ENCODE measurements around the gene CSPG5. TPM values are rescaled to one million over a fixed set of nuclear protein-coding genes. Genes with fewer than 3 reads are reported as not detected.
A peak's percentile ranks its signal among the peaks of the same experiment; 100 is the strongest.

The CSPG5 gene
- total RNA-seq, 2 experiments from 2014 or later: 0.39 TPM; not detected in 1

GRCh38 chr3:47581422-47581821 is 2.8 kb upstream of the CSPG5 start:
- H3K27ac Mint-ChIP-seq: no peak overlapping the region
- peak overlapping the region; percentile 58 for H3K4me3 Mint-ChIP-seq
- H3K9me3 Mint-ChIP-seq: no peaks in the 10 kb centered on the region
- H3K9me3 ChIP-seq (ENCODE audit: control insufficient read depth in 1 of 2, insufficient read depth in 1 of 2, low read length in 2 of 2): peaks cover 0 to 9% of the 10 kb centered on the region in 2 experiments
- DNase-seq (no peak), ATAC-seq (ENCODE audit: poor library complexity) (no peak)
- peaks cover 11% of the 10 kb centered on the region for H3K36me3 Mint-ChIP-seq (ENCODE audit: low read depth)
- H3K27me3 Mint-ChIP-seq: peaks cover 11% of the 10 kb centered on the region
- TF ChIP-seq, protein P1, sequence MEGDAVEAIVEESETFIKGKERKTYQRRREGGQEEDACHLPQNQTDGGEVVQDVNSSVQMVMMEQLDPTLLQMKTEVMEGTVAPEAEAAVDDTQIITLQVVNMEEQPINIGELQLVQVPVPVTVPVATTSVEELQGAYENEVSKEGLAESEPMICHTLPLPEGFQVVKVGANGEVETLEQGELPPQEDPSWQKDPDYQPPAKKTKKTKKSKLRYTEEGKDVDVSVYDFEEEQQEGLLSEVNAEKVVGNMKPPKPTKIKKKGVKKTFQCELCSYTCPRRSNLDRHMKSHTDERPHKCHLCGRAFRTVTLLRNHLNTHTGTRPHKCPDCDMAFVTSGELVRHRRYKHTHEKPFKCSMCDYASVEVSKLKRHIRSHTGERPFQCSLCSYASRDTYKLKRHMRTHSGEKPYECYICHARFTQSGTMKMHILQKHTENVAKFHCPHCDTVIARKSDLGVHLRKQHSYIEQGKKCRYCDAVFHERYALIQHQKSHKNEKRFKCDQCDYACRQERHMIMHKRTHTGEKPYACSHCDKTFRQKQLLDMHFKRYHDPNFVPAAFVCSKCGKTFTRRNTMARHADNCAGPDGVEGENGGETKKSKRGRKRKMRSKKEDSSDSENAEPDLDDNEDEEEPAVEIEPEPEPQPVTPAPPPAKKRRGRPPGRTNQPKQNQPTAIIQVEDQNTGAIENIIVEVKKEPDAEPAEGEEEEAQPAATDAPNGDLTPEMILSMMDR (IDR thresholded peaks at IDR 0.05): no peak
- CTCF ChIA-PET: no interaction called here
- peaks cover 8% of the 10 kb centered on the region for H3K36me3 ChIP-seq (ENCODE audit: insufficient read depth, low read length)
- peaks cover 10% of the 10 kb centered on the region for H3K4me1 Mint-ChIP-seq (ENCODE audit: low read depth)
- POLR2A ChIA-PET: no interaction called here
- intact Hi-C loops (cut with DNase I, micrococcal nuclease): no loop called here
- peaks cover 17% of the 10 kb centered on the region for H3K4me1 ChIP-seq (ENCODE audit: insufficient read depth, low read length)
- no peak overlapping the region for H3K4me3 ChIP-seq (ENCODE audit: low read length)
- H3K27me3 ChIP-seq (ENCODE audit: control insufficient read depth in 1 of 2, insufficient read depth in 2 of 2, low read length in 2 of 2): peaks cover 19 to 21% of the 10 kb centered on the region in 2 experiments
- no peak overlapping the region for H3K27ac ChIP-seq (ENCODE audit: low read depth in 1 of 2, low read length in 2 of 2)

DNA sequence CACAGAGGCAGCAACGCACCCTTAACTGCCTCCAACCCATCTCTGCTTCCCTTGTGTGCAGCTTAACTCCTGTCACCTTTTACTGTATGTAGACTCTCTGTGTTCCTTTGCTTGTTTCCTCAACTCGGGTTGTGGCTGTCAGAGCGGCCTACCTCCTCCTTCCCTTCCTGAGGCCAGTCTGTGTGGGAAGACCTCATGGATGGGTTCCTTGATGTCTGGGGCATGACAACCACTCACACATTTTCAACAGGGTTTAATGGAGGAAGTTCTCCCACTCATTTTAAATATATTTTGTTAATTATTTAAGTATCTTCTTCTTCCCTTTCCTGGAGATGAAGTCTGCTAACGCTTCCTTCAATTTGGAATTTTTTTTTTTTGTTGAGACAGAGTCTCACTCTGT is 1.8 kb upstream of the CSPG5 start:
- peaks cover 5% of the 10 kb centered on the region for H3K36me3 Mint-ChIP-seq (ENCODE audit: low read depth)
- no peaks in the 10 kb centered on the region for H3K9me3 Mint-ChIP-seq
- peaks cover 10% of the 10 kb centered on the region for H3K4me1 Mint-ChIP-seq (ENCODE audit: low read depth)
- Histone ChIP-seq H3K9me3 (ENCODE audit: control insufficient read depth in 1 of 2, insufficient read depth in 1 of 2, low read length in 2 of 2) (peaks cover 0 to 9% of the 10 kb centered on the region in 2 experiments), H3K4me3 (ENCODE audit: low read length) (no peak overlapping the region), H3K4me1 (ENCODE audit: insufficient read depth, low read length) (peaks cover 17% of the 10 kb centered on the region), H3K27me3 (ENCODE audit: control insufficient read depth in 1 of 2, insufficient read depth in 2 of 2, low read length in 2 of 2) (peaks cover 19 to 21% of the 10 kb centered on the region in 2 experiments), H3K36me3 (ENCODE audit: insufficient read depth, low read length) (peaks cover 2% of the 10 kb centered on the region), H3K27ac (ENCODE audit: low read depth in 1 of 2, low read length in 2 of 2) (no peak overlapping the region)
- ChIA-PET POLR2A (no interaction called here), CTCF (no interaction called here)
- intact Hi-C loops (cut with DNase I, micrococcal nuclease): no loop called here
- ATAC-seq (ENCODE audit: poor library complexity) (no peak), DNase-seq (no peak)
- peak overlapping the region; percentile 81 for H3K4me3 Mint-ChIP-seq
- H3K27ac Mint-ChIP-seq: no peak overlapping the region
- TF ChIP-seq, protein P1 (IDR thresholded peaks at IDR 0.05): no peak
- peaks cover 14% of the 10 kb centered on the region for H3K27me3 Mint-ChIP-seq

DNA sequence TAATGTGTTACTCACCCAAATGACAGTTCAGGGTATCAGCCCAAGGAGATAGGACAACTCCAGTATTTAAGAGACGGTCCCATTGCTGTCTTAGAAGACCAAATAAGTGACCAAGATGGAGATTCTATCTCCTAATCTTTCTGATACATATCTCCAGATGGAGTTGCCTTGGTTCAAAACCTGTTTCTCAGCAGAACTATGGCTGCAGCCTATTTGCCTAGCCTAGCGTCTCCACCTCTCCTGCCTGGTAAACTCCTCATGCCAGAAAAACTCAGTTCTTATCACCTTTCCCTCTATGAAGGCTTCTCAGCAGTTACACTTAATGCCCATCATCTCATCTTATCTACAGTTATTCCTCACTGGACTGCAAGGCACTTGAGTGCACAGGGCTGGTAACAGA is 1.2 kb upstream of the CSPG5 start:
- Mint-ChIP-seq H3K4me3 (peak overlapping the region; percentile 81), H3K27me3 (peaks cover 20% of the 10 kb centered on the region), H3K4me1 (ENCODE audit: low read depth) (peaks cover 10% of the 10 kb centered on the region), H3K9me3 (no peaks in the 10 kb centered on the region), H3K36me3 (ENCODE audit: low read depth) (no peaks in the 10 kb centered on the region), H3K27ac (no peak overlapping the region)
- Histone ChIP-seq H3K9me3 (ENCODE audit: control insufficient read depth in 1 of 2, insufficient read depth in 1 of 2, low read length in 2 of 2) (peaks cover 0 to 9% of the 10 kb centered on the region in 2 experiments), H3K27me3 (ENCODE audit: control insufficient read depth in 1 of 2, insufficient read depth in 2 of 2, low read length in 2 of 2) (peaks cover 19 to 21% of the 10 kb centered on the region in 2 experiments), H3K27ac (ENCODE audit: low read depth in 1 of 2, low read length in 2 of 2) (no peak overlapping the region), H3K4me3 (ENCODE audit: low read length) (no peak overlapping the region), H3K36me3 (ENCODE audit: insufficient read depth, low read length) (no peaks in the 10 kb centered on the region), H3K4me1 (ENCODE audit: insufficient read depth, low read length) (peaks cover 17% of the 10 kb centered on the region)
- intact Hi-C loops (cut with DNase I, micrococcal nuclease): loop anchor here in 1 of 2 experiments (2.0 kb wide), 1 partner anchor 201 kb away; the partner anchor contains the start of gene SMARCC1
- POLR2A ChIA-PET: no interaction called here
- no peak for ATAC-seq (ENCODE audit: poor library complexity)
- TF ChIP-seq, protein P1 (IDR thresholded peaks at IDR 0.05): no peak
- no peak for DNase-seq
- CTCF ChIA-PET: no interaction called here

All from CD4-positive, alpha-beta T cell (primary cell).